Measurements from ENCODE around the gene COL24A1.
"Not testable (repeated sequence)": the region's sequence is repeated elsewhere in the genome, so short reads cannot be mapped to it uniquely, and the experiment has no call there.

COL24A1 gene

DNA sequence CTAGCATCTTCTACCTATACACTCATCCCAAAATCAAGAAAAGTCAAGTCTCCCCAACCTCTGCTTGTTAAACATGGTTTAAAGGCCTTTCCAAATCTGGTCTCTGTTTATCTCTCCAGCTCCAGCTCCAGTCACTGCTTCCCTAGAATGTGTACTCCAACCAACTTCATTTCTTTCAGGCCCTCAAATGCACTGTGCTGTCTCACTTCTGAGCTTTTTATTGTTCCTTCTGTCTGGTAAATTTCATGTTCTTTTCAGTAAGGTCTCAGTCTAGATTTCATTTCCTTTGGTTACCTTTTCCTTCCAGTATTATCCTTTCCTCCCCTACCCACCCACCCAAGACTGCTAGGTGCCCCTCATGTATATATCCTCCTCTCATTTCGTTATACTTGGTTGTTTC, 3.7 kb downstream of the COL24A1 start:
- DNase-seq, result no peak

DNA sequence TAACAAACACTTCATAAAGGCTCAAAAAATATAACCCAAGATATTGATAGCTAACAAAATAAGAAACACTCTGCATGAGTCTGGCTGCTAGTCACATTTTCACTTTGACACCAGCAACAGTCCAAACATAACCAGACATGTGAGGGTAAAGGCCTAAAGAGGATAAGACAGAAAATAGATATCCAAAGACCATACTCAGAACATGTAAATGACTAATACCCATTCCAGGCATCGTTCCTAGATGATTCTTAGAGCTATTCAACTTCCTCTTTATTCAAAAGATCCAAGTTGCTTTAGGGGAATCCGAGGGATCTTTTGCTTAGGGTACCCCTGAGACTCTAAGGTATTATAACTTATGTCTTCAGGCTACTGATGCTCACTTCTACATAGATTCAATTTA, 5.1 kb downstream of the COL24A1 start:
- no peak for DNase-seq

DNA sequence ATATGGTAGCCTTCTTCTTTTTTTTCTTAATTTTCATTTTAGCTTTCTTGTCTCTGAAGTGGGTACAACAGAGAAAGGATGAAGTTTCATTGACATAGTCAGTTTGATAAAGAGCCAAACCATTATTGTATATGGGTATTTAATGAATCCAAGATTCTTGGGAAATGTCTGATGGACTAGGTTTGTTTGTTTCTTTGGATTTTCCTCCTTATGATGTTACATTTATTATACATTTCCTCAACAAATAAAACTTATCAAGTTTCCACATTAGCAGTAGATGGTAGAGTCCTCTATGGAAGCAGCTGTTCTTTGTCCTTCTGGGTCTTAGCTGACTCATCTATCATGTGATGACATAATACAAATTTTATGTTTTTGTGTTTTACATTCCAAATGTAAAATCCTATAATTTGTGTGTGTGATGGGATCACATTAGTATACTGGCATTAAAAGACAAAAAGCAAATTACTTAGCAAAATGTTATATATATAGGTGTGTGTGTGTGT, 6.0 kb downstream of the COL24A1 start:
- DNase-seq, result no peak

DNA sequence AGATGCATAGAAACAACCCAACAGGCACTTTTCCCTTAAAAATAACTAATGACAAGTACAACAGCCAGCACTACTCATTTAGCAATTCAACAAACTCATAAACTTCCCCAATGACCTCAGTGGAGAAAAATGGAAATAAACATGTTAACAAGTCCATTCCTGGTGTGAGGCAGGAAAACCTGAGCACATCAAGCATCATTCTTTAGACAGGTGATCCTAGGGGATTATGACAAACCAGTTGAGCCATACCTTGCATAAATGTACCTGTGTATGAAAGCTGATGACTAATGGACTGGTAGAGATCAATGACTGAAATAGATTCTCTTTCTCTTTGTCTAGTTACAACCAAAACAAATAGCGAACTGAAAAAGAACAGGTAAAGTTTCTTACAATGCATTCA, 7.0 kb downstream of the COL24A1 start:
- no peak for DNase-seq

DNA sequence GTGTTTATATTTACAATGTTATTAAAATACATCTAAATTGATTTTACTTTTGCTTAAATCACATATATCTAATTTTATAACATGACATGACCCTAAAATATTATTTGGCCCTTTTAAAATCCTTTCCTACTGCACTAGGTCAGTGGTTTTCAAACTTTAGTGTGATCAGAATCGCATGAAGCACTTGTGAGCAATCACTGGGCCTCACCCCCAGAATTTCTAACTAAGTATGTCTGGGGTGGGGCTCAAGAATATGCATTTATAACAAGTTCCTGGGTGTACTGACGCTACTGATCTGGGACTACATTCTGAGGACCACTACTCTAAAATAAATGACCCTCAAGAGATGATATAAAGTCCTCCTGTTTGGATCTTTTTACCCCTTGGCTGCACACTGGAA, 8.8 kb downstream of the COL24A1 start:
- no peak for DNase-seq

DNA sequence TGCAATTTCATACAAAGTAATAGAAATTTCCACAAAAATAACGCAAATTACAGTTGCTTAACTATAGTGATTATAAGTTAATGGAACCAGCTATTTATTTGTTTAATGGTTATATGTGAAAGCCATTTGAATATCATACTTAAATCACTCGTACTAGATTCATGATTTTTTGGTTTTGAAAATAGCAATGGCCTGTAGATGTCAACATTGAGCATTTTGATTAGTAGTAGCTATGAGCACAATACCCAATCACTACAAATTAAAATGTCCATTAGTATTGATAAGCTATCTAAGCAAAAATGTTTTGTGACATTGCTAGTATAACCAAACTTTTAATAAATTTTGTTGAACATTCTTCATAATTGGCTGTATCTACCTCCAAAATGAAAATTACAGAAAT, 10.0 kb downstream of the COL24A1 start:
- DNase-seq, result no peak

DNA sequence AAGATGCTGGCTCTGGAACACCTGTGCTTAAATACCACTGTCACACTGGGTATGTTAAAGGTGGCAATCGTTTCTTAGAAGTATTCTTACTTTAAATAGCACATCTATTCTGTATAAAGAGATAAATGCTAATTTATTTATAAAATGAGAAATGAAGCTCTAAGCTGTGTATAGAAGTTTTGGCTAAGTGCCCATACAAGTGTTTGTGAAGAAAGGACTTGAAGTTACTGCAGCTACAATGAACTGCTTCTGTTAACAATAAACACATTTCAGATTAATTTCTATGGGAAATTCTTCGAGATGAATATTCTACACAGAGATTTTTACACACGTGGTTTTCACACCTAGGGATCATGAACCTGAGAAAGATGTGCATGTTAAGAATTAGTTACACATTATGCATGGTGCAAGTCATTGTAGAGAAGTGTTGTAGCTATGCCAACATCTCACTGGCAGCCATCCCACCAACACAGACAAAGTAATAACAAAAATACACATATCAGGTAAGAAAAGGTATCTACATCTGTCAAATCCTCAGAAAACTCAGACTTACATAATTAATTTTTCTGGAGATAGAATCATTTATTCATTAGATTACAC, 16.2 kb downstream of the COL24A1 start:
- no peak for DNase-seq

DNA sequence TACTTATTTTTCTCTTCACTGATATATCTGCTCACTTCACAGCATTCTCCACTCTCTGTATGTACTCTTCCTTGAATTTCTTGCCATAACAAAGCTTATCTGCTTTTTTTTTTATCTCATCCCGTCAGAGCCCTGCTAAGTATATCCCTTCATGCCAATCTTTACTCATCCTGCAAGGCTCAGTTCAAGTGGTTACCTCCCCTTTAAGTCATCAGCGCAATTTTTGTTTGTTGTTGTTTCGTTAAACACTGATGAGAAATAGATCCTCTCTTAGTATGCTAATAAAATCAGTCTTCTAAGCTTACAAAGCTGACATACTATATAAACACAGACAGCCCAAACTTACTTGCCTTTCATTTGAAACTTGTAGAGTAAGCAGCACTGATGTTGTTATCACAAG, 17.8 kb downstream of the COL24A1 start:
- DNase-seq, result no peak

DNA sequence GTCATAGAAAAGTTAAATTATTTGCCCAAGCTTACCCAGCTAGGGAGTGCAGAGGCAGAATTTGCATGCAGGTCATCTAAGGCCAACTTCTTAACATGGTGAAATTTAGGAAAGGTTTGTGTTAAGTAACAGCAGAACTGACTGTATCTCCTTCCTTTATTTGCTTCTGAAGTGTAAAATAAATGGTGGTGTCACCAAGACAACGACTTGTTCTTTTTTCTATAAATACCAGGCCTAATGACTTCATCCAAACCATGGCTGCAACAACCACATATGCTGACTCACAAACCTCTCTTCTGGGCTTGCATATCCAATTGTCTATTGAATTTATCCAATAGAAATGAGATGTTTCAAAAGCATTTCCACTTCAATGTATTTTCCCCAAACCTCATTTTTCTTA, 19.1 kb downstream of the COL24A1 start:
- no peak for DNase-seq

DNA sequence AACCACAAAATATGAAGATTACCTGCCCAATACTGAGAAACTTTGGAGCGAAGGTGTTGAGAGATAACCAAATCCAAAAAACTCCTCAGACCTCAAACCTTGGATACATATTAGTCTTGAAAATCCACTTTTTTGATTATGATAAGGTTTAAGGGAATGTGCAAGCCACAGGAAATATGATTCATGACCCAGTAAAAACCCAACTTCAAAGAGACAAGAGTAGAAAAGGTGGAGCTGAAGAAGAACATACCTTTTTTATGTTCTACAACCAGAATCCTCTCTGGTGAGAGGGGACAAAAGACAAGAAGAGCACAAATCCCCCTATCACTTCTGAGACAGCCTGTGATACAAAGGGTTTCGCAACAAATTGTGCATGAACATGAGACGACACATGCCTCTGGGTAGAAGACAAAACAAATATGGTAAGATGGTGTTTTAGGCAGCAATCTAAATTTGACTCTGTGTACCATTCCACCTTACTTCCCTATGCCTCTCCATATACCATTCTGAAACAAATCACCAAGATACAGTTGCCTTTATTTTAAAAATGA, 37.3 kb downstream of the COL24A1 start:
- DNase-seq, result no peak

DNA sequence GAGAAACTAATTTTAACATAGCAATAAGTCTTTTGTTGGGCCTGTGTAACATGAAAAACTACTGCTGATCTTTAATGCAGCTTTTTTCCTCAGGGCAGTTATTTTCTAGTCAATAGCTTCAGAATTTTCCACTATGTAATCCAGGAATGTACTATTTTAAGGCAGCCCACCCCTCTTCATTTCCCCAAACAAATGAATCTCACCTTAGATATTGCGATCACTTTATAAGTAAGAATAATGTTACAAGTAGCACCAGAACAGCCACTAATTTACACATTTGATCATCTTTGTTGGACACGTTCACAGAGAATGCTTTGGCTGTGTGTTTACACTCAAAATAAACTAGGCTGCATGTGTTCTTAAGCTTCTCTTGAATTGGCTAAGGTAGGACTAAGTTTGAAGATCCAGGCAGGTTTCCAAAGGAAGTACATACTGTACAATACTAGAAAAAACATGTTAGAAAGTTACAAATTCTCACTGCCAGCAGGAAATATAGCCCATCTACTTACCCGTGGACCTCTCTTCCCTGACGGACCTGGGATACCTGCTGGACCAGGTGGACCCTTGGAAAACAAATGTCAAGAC, 41.7 kb downstream of the COL24A1 start:
- DNase-seq, result no peak

DNA sequence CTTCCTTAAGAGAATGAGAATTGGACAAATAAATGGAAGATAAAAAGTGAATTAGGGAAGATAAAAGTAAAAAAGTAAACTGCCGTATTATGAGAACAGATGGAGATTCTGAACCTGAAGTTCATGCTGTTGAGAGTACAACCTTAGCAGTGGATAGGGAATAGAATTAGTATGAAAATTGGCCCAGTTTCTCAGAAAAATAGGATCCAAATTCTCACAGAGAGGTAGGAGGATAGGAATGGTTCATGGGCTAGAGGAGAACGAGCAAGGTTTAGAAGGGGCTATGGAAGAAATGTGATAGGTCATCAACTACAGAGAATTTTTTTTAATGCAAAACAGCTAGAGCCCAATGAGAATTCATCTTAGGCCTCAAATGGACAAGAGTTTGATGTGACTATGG, 42.3 kb downstream of the COL24A1 start:
- DNase-seq, result no peak

DNA sequence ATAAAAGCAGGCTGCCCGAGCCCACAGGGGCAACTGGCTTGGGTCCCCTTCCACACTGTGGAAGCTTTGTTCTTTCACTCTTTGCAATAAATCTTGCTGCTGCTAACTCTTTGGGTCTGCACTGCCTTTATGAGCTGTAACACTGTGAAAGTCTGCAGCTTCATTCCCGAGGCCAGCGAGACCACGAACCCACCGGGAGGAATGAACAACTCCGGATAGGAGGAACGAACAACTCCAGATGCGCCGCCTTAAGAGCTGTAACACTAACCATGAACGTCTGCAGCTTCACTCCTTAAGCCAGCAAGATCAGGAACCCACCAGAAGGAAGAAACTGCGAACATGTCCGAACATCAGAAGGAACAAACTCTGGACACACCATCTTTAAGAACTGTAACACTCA, 45.0 kb downstream of the COL24A1 start:
- not testable (repeated sequence) for DNase-seq

DNA sequence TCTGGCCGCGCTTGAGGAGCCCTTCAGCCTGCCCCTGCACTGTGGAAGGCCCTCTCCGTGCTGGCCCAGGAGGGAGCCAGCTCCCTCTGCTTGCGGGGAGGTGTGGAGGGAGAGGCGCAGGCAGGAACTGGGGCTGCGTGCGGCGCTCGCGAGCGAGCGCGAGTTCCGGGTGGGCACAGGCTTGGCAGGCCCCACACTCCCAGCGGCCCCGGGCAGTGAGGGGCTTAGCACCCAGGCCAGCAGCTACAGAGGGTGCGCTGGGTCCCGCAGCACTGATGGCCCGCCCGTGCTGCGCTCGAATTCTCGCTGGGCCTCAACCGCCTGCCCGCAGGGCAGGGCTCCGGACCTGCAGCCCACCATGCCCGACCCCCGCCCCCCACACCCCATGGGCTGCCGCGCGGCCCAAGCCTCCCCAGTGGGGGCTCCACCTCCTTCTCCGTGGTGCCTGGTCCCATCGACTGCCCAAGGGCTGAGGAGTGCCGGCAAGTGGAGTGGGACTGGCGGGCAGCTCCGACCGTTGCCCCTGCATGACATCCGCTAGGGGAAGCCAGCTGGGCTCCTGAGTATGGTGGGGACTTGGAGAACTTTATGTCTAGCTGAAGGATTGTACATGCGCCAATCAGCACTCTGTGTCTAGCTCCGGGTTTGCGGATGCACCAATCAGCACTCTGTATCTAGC, 46.0 kb downstream of the COL24A1 start:
- no peak for DNase-seq

DNA sequence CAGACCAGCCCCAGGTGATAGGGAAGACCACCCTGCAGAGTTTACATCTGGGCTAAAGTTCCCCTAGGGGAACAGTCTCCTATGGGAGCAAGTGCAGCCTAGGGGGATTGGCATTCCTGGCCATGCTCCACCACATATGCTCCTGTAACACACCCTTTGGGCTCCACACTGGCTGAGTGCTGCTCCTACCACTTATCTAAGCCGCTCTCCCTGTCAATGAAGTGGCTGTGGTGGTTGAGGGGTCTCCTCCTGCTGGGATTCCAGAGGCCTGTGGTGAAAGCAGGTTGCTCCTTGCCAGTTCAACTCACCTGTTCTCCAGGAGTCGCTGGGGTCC, 51.1 kb downstream of the COL24A1 start:
- no peak for DNase-seq

DNA sequence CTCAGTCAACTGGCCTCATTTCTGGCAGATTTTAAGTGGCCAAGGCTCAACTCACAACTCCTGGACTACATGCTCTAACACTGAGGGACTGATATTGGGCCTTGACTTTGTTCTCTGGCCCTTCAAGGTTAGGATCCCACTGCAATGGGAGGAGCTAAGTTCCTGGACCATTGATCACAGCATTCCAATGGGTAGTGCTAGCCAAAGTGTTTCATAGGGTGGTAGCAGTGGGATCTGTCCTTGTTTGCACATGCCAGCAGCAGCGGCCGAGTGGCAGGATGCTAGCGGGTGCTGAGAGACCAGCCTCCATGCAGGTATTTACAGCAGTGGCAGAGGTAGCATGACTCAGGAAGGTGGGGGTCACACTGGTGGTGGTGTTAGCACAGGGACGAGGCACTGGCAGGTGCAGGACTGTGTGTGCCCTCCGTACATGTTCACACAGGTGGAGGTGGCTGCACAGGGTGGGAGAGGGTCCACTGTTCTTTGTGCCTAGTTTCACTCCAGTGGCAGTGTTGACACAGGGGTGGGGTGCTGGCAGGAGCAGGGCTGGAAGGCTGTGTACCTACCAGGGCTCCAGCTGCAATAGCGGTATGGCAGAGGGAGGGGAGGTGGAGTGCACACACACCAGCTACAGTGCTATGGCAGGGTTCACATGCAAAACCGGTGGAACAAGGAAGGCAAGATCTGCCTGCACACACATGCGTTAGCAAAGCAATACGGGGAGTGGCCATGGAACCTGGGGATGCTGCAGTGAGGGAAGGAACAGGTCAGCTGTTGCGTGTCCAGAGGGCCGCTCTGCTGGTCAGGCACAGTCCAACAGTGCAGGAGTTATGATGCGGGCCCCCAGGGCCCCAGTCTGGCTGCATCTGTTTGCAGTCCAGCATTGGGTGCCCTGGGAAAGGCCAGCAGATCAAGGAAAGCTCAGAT, 51.7 kb downstream of the COL24A1 start:
- DNase-seq, result no peak

DNA sequence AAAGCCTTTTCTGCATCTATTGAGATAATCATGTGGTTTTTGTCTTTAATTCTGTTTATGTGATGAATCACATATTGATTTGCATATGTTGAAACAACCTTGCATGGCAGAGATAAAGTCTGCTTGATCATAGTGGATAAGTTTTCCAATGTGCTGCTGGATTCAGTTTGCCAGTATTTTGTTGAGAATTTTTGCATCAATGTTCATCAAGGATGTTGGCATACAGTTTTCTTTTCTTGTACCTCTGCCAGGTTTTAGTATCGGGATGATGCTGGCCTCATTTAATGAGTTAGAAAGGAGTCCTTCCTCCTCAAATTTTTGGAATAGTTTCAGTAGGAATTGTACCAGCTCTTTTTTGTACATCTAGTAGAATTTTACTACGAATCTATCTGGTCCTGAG, 55.0 kb downstream of the COL24A1 start:
- no peak for DNase-seq

DNA sequence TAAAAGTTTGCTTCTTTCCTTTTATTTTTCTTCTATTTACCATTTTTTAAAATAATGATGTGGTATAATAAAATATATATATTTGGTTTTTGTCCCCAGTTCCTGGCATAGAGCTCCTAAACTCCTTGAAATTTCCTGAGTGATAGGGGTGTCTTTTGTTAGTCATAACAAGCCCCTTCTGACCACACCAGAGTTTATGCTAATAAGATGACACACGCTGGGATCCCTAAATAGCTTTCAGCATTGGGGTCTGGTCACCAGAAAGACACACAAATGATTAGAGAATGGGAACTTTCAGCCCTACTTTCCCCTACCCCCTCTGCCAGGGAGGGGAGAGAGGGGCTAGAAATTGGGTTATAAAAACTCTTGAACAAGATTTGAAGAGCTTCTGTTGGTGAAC, 56.2 kb downstream of the COL24A1 start:
- no peak for DNase-seq

DNA sequence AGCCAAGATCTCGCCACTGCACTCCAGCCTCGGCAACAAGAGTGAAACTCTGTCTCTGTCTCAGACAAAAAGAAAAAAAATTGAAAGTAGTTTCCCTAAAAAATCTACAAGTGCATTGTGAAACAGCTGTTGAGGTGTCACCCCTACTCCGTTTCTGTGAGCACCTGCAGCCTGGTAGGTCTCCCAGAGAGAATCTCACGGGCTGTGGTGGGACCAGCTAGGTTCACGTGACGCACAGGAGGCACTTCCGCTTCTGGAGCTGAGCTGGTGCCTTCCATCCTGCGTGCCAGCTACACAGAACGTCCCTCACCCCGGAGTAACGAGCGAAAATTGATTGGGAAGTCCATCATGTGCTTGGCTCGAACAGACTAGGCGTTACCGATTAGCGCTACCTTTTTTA, 66.8 kb downstream of the COL24A1 start:
- no peak for DNase-seq

DNA sequence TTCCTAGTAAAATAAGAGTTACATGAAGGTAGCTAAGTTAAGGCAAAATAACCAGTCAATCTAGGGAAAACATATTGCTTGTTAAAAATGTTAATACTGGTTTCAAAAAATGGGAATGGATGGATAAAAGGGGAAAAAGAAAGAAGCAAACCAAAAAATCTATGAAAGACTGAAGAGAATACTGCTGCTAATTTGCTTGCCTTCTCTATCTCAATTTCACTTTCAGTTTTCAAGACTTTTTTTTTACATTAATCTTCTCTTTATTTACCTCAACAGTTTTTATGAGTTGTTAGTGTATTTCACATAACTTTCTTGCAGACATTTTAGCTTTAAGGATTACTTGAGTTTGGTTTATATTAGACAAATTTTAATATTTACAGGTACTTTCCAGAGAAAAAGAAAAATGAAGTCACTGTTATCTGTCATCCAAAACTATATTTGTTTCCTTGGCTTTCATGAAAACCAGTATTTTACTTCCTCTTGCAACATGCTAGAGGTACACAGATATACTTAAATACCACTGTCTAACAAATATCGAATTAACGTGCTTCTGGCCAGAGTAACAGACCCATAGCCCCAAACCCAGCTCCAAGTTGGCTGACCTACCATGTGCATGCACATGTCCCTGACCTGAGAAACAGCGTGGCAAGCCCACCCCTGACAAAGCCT, 70.7 kb downstream of the COL24A1 start:
- DNase-seq, result no peak

DNA sequence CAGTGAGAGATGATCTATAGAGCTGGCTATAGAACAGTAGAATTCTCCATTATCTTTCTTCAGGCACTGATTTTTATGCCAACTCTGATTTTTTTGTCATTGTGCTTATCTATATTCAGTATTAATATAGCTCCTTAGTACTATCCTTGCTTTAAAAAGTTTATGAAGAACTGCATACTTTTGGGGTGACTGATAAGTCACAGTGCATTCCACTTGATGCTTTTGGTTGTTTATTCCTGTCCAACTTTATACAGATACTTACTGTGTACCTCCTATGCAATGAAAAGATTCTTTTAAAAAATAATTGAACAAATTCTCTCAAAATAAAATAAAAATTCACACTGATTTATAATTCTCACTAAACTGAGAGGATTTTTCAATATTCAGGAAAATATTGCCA, 71.6 kb downstream of the COL24A1 start:
- DNase-seq, result no peak

DNA sequence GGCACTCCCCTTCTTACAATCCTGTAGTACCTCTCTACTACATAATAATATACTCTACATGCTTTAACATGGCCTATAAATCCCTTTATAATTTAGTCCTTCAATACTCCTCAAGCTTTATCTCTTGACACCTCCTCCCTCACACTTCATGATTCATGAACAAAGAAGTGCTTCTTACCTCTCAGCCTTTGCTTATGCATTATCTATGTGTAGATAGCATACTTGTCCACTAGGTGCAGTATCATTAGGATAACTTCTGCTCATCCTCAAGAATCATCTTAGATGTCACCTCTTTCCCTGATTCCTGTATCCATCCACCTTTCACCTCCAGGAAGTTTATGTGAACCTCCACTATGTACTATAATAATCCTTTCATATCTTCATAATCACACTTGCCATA, 74.4 kb downstream of the COL24A1 start:
- peak; percentile 2 for DNase-seq

DNA sequence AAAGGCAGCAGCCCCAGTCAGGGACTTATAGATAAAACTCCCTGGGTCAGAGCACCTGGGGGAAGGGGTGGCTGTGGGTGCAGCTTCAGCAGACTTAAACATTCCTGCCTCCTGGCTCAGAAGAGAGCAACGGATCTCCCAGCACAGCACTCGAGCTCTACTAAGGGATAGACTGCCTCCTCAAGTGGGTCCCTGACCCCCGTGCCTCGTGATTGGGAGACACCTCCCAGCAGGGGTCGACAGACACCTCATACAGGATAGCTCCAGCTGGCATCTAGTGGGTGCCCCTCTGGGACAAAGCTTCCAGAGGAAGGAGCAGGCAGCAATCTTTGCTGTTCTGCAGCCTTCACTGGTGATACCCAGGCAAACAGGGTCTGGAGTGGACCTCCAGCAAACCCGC, 84.1 kb downstream of the COL24A1 start:
- not testable (repeated sequence) for DNase-seq
